Measurements from ENCODE around the gene PDE11A. TPM values are rescaled to one million over a fixed set of nuclear protein-coding genes. Genes with fewer than 3 reads are reported as not detected.

The PDE11A gene
- total and polyA plus RNA-seq, 2 of the 13 experiments (the other 11 are each of a cell fraction or from before 2014, with no cell fraction given), result 1.2 to 1.7 TPM

GRCh38 chr2:177646791-177647190, 425.8 kb downstream of the PDE11A start:
- no peak overlapping the region for H3K27ac ChIP-seq (ENCODE audit: extremely low read length, insufficient read depth, low read length)
- BruUV-seq (replicated peaks), result no TSS peak
- FAIRE-seq (no peak), ATAC-seq (no peak), DNase-seq (ENCODE audit: low spot score) (no peak)
- no peak overlapping the region for H2AFZ ChIP-seq (ENCODE audit: low read length)
- intact Hi-C loops (cut with micrococcal nuclease; ENCODE audit: unreplicated experiment), result no loop called here
- H3K4me2 ChIP-seq (ENCODE audit: low read depth, low read length), result no peak overlapping the region
- H3K9ac ChIP-seq (ENCODE audit: insufficient read depth, low read depth, low read length), result no peak overlapping the region
- H3K9me3 ChIP-seq (ENCODE audit: low read length), result no peaks in the 10 kb centered on the region
- ChIA-PET CTCF (ENCODE audit: low intra/inter-chr PET ratio, low total read pairs) (no interaction called here), POLR2A (no interaction called here)
- TF ChIP-seq POGZ (CRISPR knock-in tag; IDR thresholded peaks at IDR 0.05) (no peak), CREB3 (CRISPR knock-in tag; IDR thresholded peaks at IDR 0.05) (no peak), ZBTB42 (CRISPR knock-in tag; IDR thresholded peaks at IDR 0.05) (no peak), MAF1 (CRISPR knock-in tag; IDR thresholded peaks at IDR 0.05; ENCODE audit: borderline replicate concordance) (no peak), JUND (CRISPR knock-in tag; IDR thresholded peaks at IDR 0.05) (no peak), ZBTB20 (CRISPR knock-in tag; IDR thresholded peaks at IDR 0.05; ENCODE audit: borderline replicate concordance, low read depth) (no peak), ZNF292 (CRISPR knock-in tag; IDR thresholded peaks at IDR 0.05; ENCODE audit: borderline replicate concordance, low read depth) (no peak)
- TF ChIP-seq, protein P1, sequence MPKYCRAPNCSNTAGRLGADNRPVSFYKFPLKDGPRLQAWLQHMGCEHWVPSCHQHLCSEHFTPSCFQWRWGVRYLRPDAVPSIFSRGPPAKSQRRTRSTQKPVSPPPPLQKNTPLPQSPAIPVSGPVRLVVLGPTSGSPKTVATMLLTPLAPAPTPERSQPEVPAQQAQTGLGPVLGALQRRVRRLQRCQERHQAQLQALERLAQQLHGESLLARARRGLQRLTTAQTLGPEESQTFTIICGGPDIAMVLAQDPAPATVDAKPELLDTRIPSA (CRISPR knock-in tag; IDR thresholded peaks at IDR 0.05; ENCODE audit: borderline replicate concordance), result no peak
- peaks cover 8% of the 10 kb centered on the region; the same call in 1 of the 2 replicates for H3K4me1 ChIP-seq (ENCODE audit: insufficient read depth, low read length)
- 35% methylated on average over 1 of the region's 1 CpG for WGBS (ENCODE audit: low lambda C conversion rate)
- no peaks in the 10 kb centered on the region for H4K20me1 ChIP-seq (ENCODE audit: insufficient read depth, low read length)
- H3K4me3 ChIP-seq (replicated peaks in 1 of 3; ENCODE audit: insufficient read depth in 1 of 3, low read depth in 2 of 3, low read length in 3 of 3), result no peak overlapping the region
- no peaks in the 10 kb centered on the region for H3K79me2 ChIP-seq (ENCODE audit: insufficient read depth, low read length)
- H3K36me3 ChIP-seq (replicated peaks in 1 of 2; ENCODE audit: control insufficient read depth in 1 of 2, insufficient read depth in 2 of 2, low read length in 2 of 2), result no peaks in the 10 kb centered on the region
- peaks cover 0 to under 1% of the 10 kb centered on the region in 2 experiments; a peak in 1 of 5 replicates for H3K27me3 ChIP-seq (ENCODE audit: control insufficient read depth in 1 of 2, insufficient read depth in 2 of 2, low read length in 2 of 2)
- in situ Hi-C loops (cut with HindIII; ENCODE audit: extremely low pct_ligation_motif_present, low pct_unique_long_range_greater_than_20kb), result no loop called here
